Liver (tissue), 2 donors: ENCODE measurements around the gene AGMAT.

Experiments used
- RAD21 ChIP-seq, 2 donors: IDR thresholded peaks; 2 replicates each; pipeline ENCODE4 v1.6.1; 2016; ENCODE audit warnings: antibody characterized with exemption in 2 of 2, mild to moderate bottlenecking in 2 of 2
- RXRA ChIP-seq, 2 donors: IDR thresholded peaks; 2 replicates each; pipeline ENCODE4 v1.6.1; 2017 to 2018; ENCODE audit warnings: antibody characterized with exemption in 2 of 2, mild to moderate bottlenecking in 1 of 2
- TF ChIP-seq, protein P1 (sequence below): IDR thresholded peaks from 2 replicates; pipeline ENCODE4 v1.6.1; 2016; ENCODE audit warnings: antibody characterized with exemption
- donor health status: healthy.

DNA sequence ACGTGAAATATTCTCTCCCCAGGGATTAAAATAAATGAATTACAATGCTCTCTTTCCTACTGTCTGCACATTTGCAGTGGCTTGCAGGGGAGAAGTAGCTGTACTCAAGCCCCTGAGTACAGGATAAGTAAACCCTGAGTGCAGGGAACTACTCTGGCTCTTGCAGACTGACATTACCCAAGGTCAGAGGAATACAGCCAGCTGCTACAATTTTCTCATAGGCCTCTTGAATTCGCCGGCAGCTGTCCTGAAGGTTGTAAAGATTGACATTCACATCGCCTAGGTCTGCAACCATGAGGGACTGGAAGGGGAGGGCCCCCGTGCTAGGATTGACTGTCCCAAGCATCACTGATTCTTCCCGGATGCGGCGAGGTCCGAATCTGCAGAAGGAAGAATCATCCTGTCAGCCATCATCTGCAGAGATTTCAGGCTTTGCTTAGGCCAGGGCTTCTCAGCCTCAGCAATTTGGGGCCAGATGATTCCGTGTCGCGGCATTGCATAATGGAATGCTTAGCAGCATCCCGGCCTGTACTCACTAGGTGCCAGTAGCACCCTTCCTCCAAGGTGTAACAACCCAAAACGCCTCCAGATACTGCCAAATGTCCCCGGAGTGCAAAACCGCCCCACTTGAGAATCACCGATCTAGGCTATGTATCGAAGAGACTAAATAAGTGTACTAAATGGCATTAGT lies 1.7 kb downstream of the AGMAT start:
- TF ChIP-seq RAD21 (IDR thresholded peaks at IDR 0.05) (peak; percentile 16 to 47), RXRA (IDR thresholded peaks at IDR 0.05) (peak in 1 of 2 donors; percentile 10)
- TF ChIP-seq, protein P1, sequence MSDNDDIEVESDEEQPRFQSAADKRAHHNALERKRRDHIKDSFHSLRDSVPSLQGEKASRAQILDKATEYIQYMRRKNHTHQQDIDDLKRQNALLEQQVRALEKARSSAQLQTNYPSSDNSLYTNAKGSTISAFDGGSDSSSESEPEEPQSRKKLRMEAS, result no peak
